ENCODE data around the gene NR1D1. TPM values are rescaled to one million over a fixed set of nuclear protein-coding genes. Genes with fewer than 3 reads are reported as not detected.

The NR1D1 gene
- total and polyA plus RNA-seq, 2 of the 13 experiments (the other 11 are each of a cell fraction or from before 2014, with no cell fraction given), result 2.1 to 2.7 TPM

DNA sequence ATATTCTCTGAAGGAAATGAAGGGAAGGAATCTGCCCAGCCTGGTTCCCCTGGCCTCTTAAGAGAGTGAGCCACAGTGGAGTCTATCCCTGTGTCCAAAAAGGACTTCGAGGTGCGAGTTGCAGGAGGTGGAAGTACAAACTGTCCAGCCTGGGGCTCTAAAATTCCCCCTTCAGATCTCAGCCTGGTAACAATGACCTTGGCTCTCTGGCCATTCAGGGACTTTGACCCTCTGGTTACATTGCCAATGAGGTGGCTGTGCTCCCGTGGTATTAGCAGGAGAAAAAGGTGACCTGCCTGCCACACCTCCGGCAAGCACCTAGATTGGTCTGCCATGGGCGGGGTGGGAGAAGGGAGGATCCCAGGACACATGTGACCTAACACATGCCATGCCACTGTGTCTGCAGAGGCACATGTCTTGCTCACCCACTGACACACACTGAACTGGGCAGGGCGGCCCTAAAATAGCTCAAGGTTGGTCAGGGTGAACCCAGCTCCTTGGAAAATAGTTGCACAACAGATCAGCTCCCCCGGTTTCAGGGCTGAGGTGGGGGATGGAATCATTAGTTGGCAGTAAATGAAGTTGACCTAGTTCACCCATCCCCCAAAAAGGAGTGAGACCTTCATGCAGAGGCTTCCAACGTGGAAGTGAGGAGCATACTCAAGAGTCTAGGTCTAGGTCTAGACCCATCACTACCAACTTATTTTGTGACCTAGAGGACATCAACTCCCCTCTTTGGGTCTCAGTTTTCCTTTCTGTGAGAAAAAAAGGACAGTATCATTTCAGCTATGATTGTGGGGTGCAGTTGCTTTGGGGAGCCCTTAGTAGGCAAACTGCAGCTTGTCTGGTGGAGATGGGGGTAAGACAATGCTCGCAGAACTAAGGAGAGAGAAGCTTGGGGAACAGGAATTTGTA lies 2.2 kb downstream of the NR1D1 start (continued):
- 0 out of 2 replicates have a peak, but pooled peaks have one; percentile 63 for TF ChIP-seq ZNF318 (CRISPR knock-in tag; IDR thresholded peaks at IDR 0.05)
- TF ChIP-seq SP1 (IDR thresholded peaks at IDR 0.05), result no peak
- TF ChIP-seq SP1 (CRISPR knock-in tag; IDR thresholded peaks at IDR 0.05), result peak; percentile 70; the same call in 1 of the 2 replicates
- peak; percentile 65 for TF ChIP-seq ZNF605 (CRISPR knock-in tag; IDR thresholded peaks at IDR 0.05)
- peak; percentile 72 for TF ChIP-seq DPF2 (CRISPR knock-in tag; IDR thresholded peaks at IDR 0.05; ENCODE audit: borderline replicate concordance, low read depth)
- TF ChIP-seq, protein P1, sequence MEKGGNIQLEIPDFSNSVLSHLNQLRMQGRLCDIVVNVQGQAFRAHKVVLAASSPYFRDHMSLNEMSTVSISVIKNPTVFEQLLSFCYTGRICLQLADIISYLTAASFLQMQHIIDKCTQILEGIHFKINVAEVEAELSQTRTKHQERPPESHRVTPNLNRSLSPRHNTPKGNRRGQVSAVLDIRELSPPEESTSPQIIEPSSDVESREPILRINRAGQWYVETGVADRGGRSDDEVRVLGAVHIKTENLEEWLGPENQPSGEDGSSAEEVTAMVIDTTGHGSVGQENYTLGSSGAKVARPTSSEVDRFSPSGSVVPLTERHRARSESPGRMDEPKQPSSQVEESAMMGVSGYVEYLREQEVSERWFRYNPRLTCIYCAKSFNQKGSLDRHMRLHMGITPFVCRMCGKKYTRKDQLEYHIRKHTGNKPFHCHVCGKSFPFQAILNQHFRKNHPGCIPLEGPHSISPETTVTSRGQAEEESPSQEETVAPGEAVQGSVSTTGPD (CRISPR knock-in tag; IDR thresholded peaks at IDR 0.05), result peak; percentile 97
- peak; percentile 50 for TF ChIP-seq ATF3 (CRISPR knock-in tag; IDR thresholded peaks at IDR 0.05)
- peak; percentile 59; the same call in 1 of the 2 replicates for TF ChIP-seq NFKBIZ (CRISPR knock-in tag; IDR thresholded peaks at IDR 0.05)
- TF ChIP-seq CEBPG (CRISPR knock-in tag; IDR thresholded peaks at IDR 0.05), result peak; percentile 62
- TF ChIP-seq SMYD3 (CRISPR knock-in tag; IDR thresholded peaks at IDR 0.05), result no peak
- TF ChIP-seq HMG20A (CRISPR knock-in tag; IDR thresholded peaks at IDR 0.05; ENCODE audit: borderline replicate concordance), result peak; percentile 68; the same call in 1 of the 2 replicates
